GM11168 (cell line): ENCODE measurements around the gene SELENOO.

Experiments
- in situ Hi-C: fragments of 300-500 bp; cut with MboI; formaldehyde crosslinking; loops from one replicate; pipeline ENCODE4 v1.12.0; 2022; ENCODE audit warnings: low sequenced_read_pairs; ENCODE audit not compliant: unreplicated experiment

Gene SELENOO

DNA sequence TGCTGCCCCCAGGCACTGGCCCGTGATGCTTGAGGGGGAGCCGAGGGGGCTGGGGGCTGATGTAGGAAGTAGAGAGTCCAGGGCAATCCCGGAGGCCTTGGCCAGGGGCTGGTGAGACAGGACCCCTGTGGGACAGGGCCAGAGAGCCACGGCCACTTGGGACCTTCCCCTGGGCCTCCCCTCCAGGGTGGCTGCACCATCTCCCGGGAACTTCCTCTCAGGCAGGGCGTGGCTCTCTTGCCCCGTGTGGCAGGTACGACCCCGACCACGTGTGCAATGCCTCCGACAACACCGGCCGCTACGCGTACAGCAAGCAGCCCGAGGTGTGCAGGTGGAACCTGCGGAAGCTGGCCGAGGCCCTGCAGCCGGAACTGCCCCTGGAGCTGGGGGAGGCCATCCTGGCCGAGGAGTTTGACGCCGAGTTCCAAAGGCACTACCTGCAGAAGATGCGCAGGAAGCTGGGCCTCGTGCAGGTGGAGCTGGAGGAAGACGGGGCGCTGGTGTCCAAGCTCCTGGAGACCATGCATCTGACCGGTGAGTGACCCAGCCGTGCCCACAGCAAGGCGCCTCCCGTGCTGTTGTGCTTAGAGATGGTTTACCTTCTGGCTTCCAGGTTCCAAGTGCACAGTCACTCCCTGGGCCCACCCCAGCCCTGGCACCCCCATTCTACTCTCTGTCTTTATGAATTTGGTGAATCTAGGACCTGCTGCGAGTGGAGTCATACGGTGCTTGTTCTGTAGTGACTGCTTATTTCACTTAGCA, 9.7 kb downstream of the SELENOO start:
- in situ Hi-C loops, result loop anchor here (5.0 kb wide), 1 partner anchor 58 kb away; no protein-coding TSS in a partner anchor

- in situ Hi-C loops, result loop anchor here (5.0 kb wide), 1 partner anchor 59 kb away; no protein-coding TSS in a partner anchor
These were observed 10.3 kb downstream of the SELENOO start for GRCh38 chr22:50211147-50211546.

GRCh38 chr22:50213263-50213662, 12.5 kb downstream of the SELENOO start:
- in situ Hi-C loops, result loop anchor here (5.0 kb wide), 1 partner anchor 61 kb away; no protein-coding TSS in a partner anchor

DNA sequence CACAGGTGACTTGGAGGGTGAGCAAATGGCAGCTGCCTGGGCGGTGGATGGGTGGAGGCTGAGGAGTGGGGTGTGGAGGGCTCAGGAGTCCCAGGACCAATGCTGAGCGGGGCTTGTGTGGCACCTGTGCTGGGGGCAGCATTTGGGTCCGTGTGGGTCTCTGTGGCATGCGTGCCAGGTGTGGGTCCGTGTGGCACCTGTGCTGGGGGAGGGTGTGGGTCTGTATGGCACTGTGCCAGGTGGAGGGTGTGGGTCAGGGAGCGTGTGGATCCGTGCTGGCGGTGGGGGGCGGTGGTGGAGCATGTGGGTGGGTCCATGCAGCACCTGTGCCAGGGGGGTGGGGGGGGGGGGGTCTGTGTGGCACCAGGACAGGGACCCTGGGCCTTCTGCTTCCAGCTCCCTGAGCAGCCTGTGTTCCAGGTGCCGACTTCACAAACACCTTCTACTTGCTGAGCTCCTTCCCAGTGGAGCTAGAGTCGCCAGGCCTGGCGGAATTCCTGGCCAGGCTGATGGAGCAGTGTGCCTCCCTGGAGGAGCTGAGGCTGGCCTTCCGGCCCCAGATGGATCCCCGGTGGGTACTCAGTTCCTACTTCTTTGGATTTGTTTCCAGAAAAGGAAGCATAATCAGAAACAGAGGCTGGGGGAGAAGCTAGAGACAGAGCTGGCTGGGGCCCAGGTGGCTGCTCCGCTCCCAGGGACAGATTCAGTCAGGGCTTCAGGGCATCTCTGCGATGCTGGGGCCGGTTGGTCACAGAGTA, 14.7 kb downstream of the SELENOO start:
- in situ Hi-C loops, result no loop called here

- in situ Hi-C loops, result no loop called here
These were observed 15.4 kb downstream of the SELENOO start for GRCh38 chr22:50216055-50216683.

GRCh38 chr22:50216684-50217520, 16.1 kb downstream of the SELENOO start:
- in situ Hi-C loops, result no loop called here

- in situ Hi-C loops, result no loop called here
These were observed 16.8 kb downstream of the SELENOO start for GRCh38 chr22:50217543-50218152.

- in situ Hi-C loops, result no loop called here
These were observed 17.6 kb downstream of the SELENOO start for GRCh38 chr22:50218153-50218995.

- in situ Hi-C loops, result no loop called here
These were observed 18.4 kb downstream of the SELENOO start for GRCh38 chr22:50218996-50219727.

DNA sequence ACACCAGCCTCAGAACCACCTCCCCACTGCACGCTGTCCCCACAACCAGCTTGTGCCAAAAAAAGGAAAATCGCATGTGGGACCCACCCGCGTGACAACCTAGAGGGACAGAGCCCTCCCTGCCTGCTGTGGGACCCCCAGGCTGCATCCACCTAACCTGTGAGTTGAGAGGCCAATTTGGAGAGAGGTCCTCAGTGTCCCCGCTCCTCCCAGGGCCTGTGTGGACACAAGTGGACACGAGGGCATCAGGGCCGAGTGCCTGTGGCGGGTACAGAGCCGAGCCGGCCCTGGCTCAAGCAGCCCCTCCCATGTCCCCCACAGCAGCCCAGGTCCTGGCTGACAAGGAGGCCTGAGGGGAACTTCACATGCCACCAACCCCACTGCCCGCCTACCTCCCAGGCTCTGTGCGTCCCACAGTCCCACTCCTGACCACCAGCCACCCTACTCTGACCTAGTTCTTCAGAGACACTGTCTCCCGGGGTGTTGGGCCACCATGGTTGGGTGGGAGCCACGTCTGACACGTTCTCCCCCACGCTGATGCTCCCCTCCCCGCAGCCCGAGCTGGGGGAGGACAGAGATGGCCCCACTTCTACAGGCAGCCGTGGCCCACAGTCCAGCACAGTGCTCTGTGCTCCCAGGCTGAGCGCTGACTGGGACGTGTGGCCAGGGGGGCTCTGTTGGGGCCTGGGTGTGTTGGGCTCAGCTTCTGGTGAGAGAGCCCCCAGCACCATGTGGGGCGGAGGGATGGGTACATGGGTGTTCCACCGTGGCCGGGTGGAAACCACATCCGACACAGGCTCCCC, 19.2 kb downstream of the SELENOO start:
- in situ Hi-C loops, result no loop called here

GRCh38 chr22:50220603-50221409, 20.0 kb downstream of the SELENOO start:
- in situ Hi-C loops, result no loop called here

- in situ Hi-C loops, result no loop called here
These were observed 20.8 kb downstream of the SELENOO start for GRCh38 chr22:50221410-50222300.

DNA sequence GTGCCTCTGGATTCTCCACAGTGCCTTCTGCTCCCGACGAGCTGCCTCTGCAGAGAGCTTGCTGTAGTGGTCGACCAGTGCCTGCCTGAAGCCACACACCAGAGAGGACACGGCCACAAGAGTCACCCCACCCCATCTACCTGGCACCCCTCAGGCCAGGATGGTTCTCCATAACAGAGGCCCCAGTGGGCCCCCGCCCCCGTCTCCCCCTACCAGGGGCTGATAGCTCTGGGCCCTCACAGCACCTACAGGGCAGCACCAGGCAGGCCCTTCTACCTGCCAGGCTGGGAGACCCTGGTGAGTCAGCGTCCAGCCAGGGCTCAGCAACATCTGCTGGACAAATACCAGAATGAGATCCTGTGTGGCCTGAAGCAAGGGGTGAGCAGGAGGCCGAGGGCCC, 21.7 kb downstream of the SELENOO start:
- in situ Hi-C loops, result no loop called here

DNA sequence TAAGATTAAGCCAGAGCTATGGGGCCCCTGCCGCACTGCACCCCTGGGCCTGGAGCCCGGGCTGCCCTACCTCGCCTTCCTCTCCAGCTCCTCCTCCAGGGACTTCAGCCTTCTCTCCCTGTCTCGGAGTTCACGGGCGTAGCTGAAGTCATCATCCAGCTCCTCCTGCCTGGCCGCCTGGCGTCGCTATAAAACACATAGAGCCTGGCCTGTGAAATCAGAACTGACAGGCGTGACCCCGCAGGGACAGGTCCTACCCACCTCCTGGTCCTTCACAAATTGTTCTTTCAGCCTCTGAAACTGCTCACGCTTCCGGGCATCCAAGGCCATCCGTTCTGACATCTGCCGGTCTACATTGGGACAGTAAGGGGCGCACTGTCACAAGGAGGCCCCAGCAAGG, 23.3 kb downstream of the SELENOO start:
- in situ Hi-C loops, result no loop called here

DNA sequence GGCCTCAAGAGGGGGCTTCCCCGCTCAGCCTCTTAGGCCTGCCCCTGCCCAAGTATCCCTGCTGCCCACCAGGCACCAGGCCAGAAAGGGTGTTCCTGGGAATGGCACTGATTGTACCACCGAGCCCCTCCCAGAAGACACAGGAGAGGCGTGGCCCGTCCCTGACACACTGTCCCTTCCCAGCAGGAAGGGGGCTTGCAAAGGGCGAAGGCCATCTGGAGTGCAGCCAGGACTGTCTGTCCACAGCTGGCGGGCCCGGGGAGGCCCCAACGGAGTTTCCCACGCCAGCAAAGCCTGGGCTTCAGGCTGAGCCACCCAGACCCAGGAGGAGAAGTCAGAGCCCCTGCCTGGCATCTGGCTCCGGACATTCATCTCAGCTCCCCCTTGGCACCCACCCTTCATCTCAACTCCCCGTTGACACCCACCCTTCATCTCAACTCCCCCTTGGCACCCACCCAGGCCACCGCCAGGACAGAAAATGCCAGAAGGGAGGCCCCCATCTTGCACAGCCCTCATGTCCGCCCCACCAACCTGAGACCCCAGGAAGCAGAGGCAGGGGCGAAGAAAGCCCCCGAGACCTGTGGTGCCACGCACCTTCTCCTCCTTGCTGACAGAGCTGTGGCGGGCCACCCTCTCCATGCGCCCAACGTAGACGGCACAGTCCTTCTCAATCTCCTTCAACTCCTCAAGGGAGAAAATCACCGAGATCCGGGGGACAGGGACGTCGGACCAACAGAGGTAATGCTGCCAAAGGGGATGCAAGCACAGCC, 24.6 kb downstream of the SELENOO start:
- in situ Hi-C loops, result no loop called here
